Fibroblast of pulmonary artery (primary cell): Measurements from ENCODE around the gene NCKAP5.

Source experiments
- DNase-seq: peaks from one replicate; pipeline ENCODE4 v3.0.0-alpha.2; 2010; ENCODE audit warnings: low read depth
- H3K4me3 ChIP-seq: replicated peaks from 2 replicates; pipeline ENCODE4 v1.5.1; 2011; ENCODE audit warnings: low read depth, mild to moderate bottlenecking, control low read depth, low read length, moderate library complexity
- CTCF ChIP-seq: IDR thresholded peaks from 2 replicates; pipeline ENCODE4 v1.5.1; 2011; ENCODE audit warnings: mild to moderate bottlenecking, control low read depth, low read length, inconsistent platforms; ENCODE audit errors: missing control alignments

Gene NCKAP5

GRCh38 chr2:133292259-133292658 lies 276.0 kb downstream of the NCKAP5 start:
- no peak overlapping the region for H3K4me3 ChIP-seq
- no peak for TF ChIP-seq CTCF
- DNase-seq, result no peak

- no peak overlapping the region for H3K4me3 ChIP-seq
- TF ChIP-seq CTCF, result no peak
- DNase-seq, result peak; percentile 22
Observed at GRCh38 chr2:133287709-133288108, 280.6 kb downstream of the NCKAP5 start.

GRCh38 chr2:133286326-133286922 lies 281.8 kb downstream of the NCKAP5 start:
- no peak for DNase-seq
- no peak for TF ChIP-seq CTCF
- H3K4me3 ChIP-seq, result no peak overlapping the region

GRCh38 chr2:133273031-133273430 lies 295.2 kb downstream of the NCKAP5 start:
- no peak overlapping the region for H3K4me3 ChIP-seq
- TF ChIP-seq CTCF, result no peak

GRCh38 chr2:133271105-133271504 lies 297.2 kb downstream of the NCKAP5 start:
- no peak for TF ChIP-seq CTCF
- peak; percentile 31 for DNase-seq
- no peak overlapping the region for H3K4me3 ChIP-seq

More at GRCh38 chr2:133273031-133273430, 295.2 kb downstream of the NCKAP5 start:
- DNase-seq, result no peak

GRCh38 chr2:133270550-133270949 lies 297.7 kb downstream of the NCKAP5 start:
- TF ChIP-seq CTCF, result no peak

GRCh38 chr2:133266926-133267590 lies 301.2 kb downstream of the NCKAP5 start:
- H3K4me3 ChIP-seq, result no peak overlapping the region
- no peak for DNase-seq
- TF ChIP-seq CTCF, result no peak

More at GRCh38 chr2:133270550-133270949, 297.7 kb downstream of the NCKAP5 start:
- no peak for DNase-seq
- no peak overlapping the region for H3K4me3 ChIP-seq
